Posterior cingulate gyrus (tissue), 11 donors: ENCODE measurements around the gene RYR3.
A peak's percentile ranks its signal among the peaks of the same experiment; 100 is the strongest.

Source experiments
- DNase-seq, 10 donors: peaks; one replicate each; pipeline versions ENCODE4 v3.0.0 to v3.0.0-alpha.2; 2020 to 2021; ENCODE audit warnings: mixed read lengths in 3 of 10
- intact Hi-C: fragments of 100-400 bp; cut with DNase I; formaldehyde crosslinking; loops from one replicate; pipeline ENCODE4 v1.15.1; 2023

RYR3 gene

GRCh38 chr15:33315044-33315443 lies 4.3 kb downstream of the RYR3 start:
- intact Hi-C loops, result loop anchor here (5.0 to 10.0 kb wide), 2 partner anchors 270 to 382 kb away; no protein-coding TSS in a partner anchor
- DNase-seq, result no peak

- no peak for DNase-seq
- intact Hi-C loops, result loop anchor here (5.0 to 10.0 kb wide), 2 partner anchors 267 to 379 kb away; no protein-coding TSS in a partner anchor
These were observed 7.1 kb downstream of the RYR3 start for GRCh38 chr15:33317896-33318295.

GRCh38 chr15:33320017-33320416 lies 9.2 kb downstream of the RYR3 start:
- DNase-seq, result no peak
- intact Hi-C loops, result no loop called here

- intact Hi-C loops, result no loop called here
- no peak for DNase-seq
These were observed 11.3 kb downstream of the RYR3 start for GRCh38 chr15:33322091-33322490.

GRCh38 chr15:33324609-33325008 lies 13.8 kb downstream of the RYR3 start:
- no peak for DNase-seq
- intact Hi-C loops, result no loop called here

- DNase-seq, result no peak
- intact Hi-C loops, result no loop called here
These were observed 16.1 kb downstream of the RYR3 start for GRCh38 chr15:33326908-33327307.

GRCh38 chr15:33328106-33328505 lies 17.3 kb downstream of the RYR3 start:
- intact Hi-C loops, result no loop called here
- no peak for DNase-seq

GRCh38 chr15:33329457-33329856 lies 18.7 kb downstream of the RYR3 start:
- DNase-seq, result no peak
- intact Hi-C loops, result no loop called here

- no peak for DNase-seq
- intact Hi-C loops, result no loop called here
These were observed 20.2 kb downstream of the RYR3 start for GRCh38 chr15:33330931-33331330.

- intact Hi-C loops, result no loop called here
- no peak for DNase-seq
These were observed 31.2 kb downstream of the RYR3 start for GRCh38 chr15:33341953-33342352.

GRCh38 chr15:33343275-33343674 lies 32.5 kb downstream of the RYR3 start:
- no peak for DNase-seq
- intact Hi-C loops, result no loop called here

GRCh38 chr15:33344111-33344510 lies 33.3 kb downstream of the RYR3 start:
- DNase-seq, result no peak
- intact Hi-C loops, result no loop called here

- intact Hi-C loops, result no loop called here
- DNase-seq, result no peak
These were observed 33.8 kb downstream of the RYR3 start for GRCh38 chr15:33344530-33344929.

- no peak for DNase-seq
- intact Hi-C loops, result no loop called here
These were observed 43.6 kb downstream of the RYR3 start for GRCh38 chr15:33354411-33354810.

GRCh38 chr15:33357845-33358244 lies 47.1 kb downstream of the RYR3 start:
- DNase-seq, result no peak
- intact Hi-C loops, result no loop called here

- intact Hi-C loops, result no loop called here
- DNase-seq, result peak in 1 of 10 donors; percentile 83
These were observed 47.5 kb downstream of the RYR3 start for GRCh38 chr15:33358306-33358705.

- intact Hi-C loops, result no loop called here
These were observed 50.1 kb downstream of the RYR3 start for GRCh38 chr15:33360886-33361285.

GRCh38 chr15:33369941-33370622 lies 59.3 kb downstream of the RYR3 start:
- DNase-seq, result no peak
- intact Hi-C loops, result no loop called here

More at GRCh38 chr15:33360886-33361285, 50.1 kb downstream of the RYR3 start:
- no peak for DNase-seq

GRCh38 chr15:33370623-33371020 lies 59.9 kb downstream of the RYR3 start:
- intact Hi-C loops, result no loop called here
- no peak for DNase-seq

GRCh38 chr15:33371159-33371558 lies 60.4 kb downstream of the RYR3 start:
- intact Hi-C loops, result no loop called here
- no peak for DNase-seq

- intact Hi-C loops, result no loop called here
- no peak for DNase-seq
These were observed 63.6 kb downstream of the RYR3 start for GRCh38 chr15:33374226-33374914.

- intact Hi-C loops, result no loop called here
- no peak for DNase-seq
These were observed 64.5 kb downstream of the RYR3 start for GRCh38 chr15:33375236-33375635.
